T-helper 2 cell (primary cell): ENCODE results near the gene C3orf22.

Source experiments
- DNase-seq, 5 experiments: peaks; one replicate each; pipeline versions ENCODE4 v3.0.0 to v3.0.0-alpha.2; 2012 to 2022

C3orf22 gene

DNA sequence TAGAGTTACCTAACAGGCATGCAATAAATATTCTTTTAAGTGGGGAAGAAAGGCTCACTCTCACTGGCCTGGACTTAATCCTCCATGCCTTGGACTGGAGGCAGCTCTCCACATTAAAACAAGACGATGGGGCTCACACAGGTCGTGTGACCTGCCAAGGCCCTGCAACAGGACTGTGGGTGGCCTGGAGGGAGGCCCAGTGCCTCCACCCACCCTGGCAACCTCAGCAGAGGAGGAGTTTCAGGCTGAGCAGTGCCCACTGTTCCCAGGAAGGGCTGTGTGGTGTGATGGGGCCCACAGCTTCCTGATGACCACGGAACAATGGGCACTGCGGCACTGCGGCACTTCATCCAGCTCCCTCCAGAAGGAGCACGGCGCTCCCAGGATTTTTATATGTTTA is 46.7 kb downstream of the C3orf22 start:
- no peak for DNase-seq

DNA sequence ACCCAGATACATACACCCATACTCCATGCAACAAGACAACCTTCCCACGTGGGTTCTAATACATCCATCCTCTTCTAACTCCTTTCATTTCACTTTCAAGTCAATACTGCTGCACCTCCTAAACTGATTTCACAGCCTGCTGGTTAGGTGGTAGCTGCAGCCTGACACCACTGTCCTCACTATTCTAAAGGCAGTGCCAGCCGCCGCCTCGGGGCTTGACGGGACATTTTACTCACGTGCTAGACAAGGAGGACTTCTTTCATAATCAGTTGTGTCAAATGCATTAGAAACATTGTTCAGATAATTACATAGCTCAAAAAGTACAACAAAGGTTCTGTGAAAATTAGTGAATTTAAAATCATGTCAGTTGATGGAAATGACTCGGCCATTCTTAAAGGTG is 47.4 kb downstream of the C3orf22 start:
- no peak for DNase-seq

DNA sequence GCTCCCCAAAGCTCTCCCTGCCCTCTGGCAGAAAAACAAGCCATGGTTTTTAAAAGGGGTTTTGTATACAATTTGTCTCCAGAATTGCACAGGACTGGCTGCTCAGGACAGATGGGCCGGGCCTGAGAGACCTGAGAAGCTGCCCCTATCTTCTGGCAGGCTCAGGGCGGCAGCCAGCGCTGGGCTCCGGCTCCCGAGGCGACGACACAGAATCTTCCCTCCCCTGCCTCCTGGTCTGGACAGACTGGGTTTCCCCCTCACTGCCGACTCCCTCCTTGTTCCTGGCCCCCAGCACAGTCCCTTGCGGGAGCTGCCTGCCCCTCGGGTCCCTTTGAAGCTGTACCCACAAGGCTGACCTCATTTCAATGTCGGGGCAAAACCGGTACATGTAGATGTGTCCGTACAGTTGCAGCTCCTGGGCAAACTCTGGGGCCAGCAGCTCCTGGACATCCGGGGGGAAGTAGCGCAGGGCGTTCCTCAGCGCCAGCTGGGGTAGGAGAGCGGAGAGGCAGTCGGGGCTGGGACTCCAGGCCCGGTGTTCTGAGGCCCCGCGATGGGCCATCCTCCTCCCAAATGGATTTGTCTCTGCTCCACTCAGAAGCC is 48.3 kb downstream of the C3orf22 start:
- no peak for DNase-seq

DNA sequence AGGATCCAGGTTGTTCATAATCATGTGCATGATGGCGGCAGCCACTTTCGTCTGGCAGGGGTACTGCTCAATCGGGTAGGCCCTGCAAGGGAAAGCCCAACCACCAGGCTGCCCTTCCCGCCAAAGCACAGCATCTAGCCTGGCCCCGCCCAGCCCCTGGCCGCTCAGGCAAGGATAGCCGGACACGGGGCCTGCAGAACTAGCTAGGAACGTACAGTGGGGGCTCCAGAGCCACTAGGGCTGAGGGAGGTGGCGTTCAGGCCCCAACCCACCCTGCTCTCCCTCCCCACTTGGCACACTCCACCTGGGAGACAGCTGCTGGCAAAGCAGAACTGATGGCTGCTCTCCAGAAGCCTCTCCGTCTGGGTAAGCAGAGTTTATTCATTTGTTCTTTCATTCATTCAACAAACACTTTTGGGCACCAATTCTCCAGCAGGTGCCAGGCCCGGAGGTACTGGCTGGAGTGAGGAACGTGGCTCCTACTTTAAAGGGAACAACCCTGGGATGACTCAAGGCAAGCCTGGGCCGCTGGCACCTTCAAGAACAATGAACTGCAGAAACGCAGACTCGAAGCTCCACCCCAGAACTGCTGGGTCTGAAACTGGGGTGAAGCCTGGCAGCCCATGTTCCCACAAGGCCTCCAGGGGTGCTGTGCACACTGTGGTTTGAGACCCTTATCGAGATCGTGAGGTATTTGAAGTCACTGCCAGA is 49.0 kb downstream of the C3orf22 start:
- DNase-seq, result no peak

DNA sequence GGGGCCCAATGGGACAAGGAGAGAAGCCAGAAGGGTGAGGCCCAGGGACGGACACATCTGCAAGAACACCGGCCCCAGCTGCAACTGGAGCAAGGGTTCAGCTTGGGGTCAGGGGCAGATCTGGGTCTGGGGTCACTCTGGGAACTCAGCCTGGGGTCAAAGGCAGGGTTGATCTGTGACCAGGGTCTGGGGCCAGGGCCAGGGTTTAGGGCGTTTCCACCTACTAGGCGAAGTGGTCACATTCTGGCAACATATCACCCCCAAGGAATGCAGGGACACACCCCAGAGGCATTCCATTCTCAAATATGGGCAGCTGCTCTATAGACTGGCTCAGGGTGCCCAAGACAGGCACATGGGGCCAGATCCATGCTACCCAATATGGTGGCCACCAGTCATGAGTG is 50.2 kb downstream of the C3orf22 start:
- no peak for DNase-seq

DNA sequence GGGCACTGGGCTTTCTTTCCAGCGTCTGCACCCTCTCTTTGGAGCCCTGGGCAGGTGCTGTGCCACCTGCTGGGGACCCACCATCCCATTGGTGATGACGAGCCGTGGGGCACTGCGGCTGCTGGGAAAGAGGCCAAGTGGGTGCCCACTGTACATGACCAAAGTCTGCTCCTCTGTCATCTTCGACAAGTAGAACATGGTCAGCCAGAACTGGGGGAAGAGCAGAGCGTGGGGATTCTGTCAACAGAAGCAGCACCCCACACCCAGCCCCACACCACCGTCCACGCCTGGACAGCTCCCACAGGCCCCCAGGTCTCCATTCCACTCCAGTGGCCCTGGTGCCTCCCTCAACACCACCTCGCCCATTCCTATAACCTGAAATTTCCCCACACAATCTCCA is 50.8 kb downstream of the C3orf22 start:
- DNase-seq, result no peak

DNA sequence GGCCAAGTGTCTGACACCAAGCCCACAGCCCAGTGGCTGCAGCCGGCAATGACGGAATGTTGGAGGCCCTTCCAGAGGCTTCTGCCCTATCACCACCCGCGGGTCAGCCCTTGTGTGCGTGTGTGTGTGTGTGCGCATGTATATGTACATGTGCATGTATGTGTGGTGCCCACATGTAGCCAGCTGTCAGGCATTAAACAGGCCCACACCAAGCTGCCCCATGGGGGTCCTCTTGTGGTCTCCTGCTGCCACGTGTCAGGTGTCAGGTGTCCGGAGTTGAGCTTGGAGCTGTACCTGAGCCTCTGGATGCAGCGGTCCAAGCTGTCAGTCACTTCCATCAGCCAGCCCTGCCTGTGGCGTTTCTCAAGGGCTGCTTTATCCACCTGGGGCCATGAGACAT is 55.0 kb downstream of the C3orf22 start:
- no peak for DNase-seq

DNA sequence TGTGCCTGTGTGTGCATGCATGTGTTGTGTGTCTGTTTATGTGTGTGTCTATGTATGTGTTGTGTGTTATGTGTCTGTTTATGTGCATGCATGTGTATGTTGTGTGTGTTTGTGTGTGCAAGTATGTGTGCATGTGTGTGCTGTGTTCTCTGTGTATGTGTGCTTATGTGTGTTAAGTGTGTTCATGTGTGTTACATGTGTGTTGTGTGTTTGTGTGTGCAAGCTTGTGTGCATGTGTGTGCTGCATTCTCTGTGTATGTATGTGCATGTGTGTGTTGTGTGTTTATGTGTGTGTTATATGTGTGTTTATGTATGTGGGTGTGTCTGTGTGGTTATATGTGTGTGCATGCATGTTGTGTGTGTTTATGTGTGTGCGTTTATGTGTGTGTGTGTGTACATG is 56.1 kb downstream of the C3orf22 start:
- DNase-seq, result no peak

DNA sequence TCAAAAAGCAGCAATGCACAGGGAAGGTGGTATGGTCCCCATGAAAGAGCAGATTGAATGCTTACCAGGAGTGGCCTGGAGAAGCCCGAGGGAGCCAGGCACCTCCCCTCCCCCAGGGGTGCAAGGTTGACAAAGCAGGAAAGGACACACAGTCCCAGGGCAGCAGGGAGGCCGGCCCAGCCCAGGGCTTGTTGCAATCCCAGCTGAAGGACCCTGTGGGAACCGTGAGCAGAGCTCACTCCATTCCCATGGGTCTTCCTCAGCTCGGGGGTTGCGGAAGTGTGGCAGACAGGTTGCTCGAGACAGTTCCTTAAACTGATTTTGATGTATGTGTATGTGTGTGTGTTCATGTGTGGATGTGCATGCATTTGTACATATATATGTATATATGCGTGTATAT is 57.0 kb downstream of the C3orf22 start:
- no peak for DNase-seq

DNA sequence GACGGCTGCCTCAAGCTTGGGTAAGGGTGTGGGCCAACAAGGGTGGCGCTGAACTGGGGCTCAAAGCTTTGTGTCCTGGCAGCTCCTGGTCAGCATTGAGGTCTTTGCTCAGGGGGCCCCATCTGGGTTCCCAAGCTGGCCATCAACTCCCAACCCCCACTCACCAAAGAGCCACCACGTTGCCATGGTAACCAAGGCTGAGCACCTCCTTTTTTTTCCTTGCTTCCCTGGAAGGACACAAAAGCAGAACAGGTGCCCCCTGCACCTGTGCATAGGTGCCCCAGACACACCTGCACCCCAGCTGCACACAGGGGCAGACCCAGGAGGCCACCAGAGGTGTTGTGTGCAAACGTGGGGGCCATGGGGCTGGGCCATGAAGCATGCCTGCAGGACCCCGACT is 57.7 kb downstream of the C3orf22 start:
- no peak for DNase-seq

DNA sequence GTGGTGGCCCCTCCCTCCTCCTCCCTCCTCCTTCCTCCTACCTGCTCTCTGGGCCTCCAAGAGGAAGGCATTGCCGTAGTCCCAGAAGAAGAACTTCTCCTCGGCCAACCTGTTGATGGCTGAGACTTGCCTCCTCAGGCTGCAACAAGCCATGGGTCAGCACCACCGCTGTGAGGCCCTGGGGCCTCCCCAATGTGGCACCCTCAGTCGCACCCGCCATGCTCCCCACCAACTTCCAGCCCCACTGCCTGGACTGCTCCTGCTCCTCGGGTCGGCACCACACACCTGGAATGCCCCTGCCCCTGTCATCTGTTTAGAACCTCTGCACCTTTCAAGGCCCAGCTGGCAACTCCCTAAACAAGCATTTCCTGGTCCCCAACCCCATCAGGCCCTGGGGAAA is 58.7 kb downstream of the C3orf22 start:
- DNase-seq, result no peak
